ENCODE measurements around the gene PYROXD2.

Gene PYROXD2

GRCh38 chr10:98433881-98434732 is 19.1 kb upstream of the PYROXD2 start:
- no peak for DNase-seq

- DNase-seq = no peak
These were observed 18.4 kb upstream of the PYROXD2 start for GRCh38 chr10:98433371-98433770.

- no peak for DNase-seq
These were observed 17.3 kb upstream of the PYROXD2 start for GRCh38 chr10:98432330-98432729.

GRCh38 chr10:98431016-98431415 is 16.0 kb upstream of the PYROXD2 start:
- DNase-seq = no peak

- no peak for DNase-seq
These were observed 15.4 kb upstream of the PYROXD2 start for GRCh38 chr10:98430427-98430826.

- DNase-seq = no peak
These were observed 14.5 kb upstream of the PYROXD2 start for GRCh38 chr10:98429320-98430072.

- DNase-seq = no peak
These were observed 12.1 kb upstream of the PYROXD2 start for GRCh38 chr10:98427011-98427515.

GRCh38 chr10:98425511-98426352 is 10.8 kb upstream of the PYROXD2 start:
- DNase-seq = peak; percentile 23

GRCh38 chr10:98424295-98425254 is 9.6 kb upstream of the PYROXD2 start:
- no peak for DNase-seq

GRCh38 chr10:98423691-98424120 is 8.7 kb upstream of the PYROXD2 start:
- DNase-seq = no peak

GRCh38 chr10:98422182-98422581 is 7.2 kb upstream of the PYROXD2 start:
- DNase-seq = no peak

GRCh38 chr10:98420786-98421185 is 5.8 kb upstream of the PYROXD2 start:
- DNase-seq = no peak

- DNase-seq = no peak
These were observed 4.7 kb upstream of the PYROXD2 start for GRCh38 chr10:98419469-98420261.

GRCh38 chr10:98418665-98419468 is 3.9 kb upstream of the PYROXD2 start:
- no peak for DNase-seq

GRCh38 chr10:98417973-98418664 is 3.1 kb upstream of the PYROXD2 start:
- DNase-seq = no peak

GRCh38 chr10:98417481-98417959 is 2.5 kb upstream of the PYROXD2 start:
- no peak for DNase-seq

GRCh38 chr10:98416606-98417388 is 1.8 kb upstream of the PYROXD2 start:
- no peak for DNase-seq

- no peak for DNase-seq
These were observed 743 bp upstream of the PYROXD2 start for GRCh38 chr10:98415731-98416119.
